Fibroblast of mammary gland (primary cell): ENCODE data around the gene SIRPD.

Experiments used
- DNase-seq: peaks from one replicate; pipeline ENCODE4 v3.0.0-alpha.2; 2010; ENCODE audit warnings: low read depth
- H3K4me3 ChIP-seq: 2 replicates; pipeline ENCODE4 v1.5.1; 2011; ENCODE audit warnings: low read depth, mild to moderate bottlenecking, low read length, moderate library complexity; ENCODE audit not compliant: control insufficient read depth
- CTCF ChIP-seq: conservative IDR thresholded peaks from 2 replicates; pipeline ENCODE4 v1.5.1; 2011; ENCODE audit warnings: low read depth, low read length, inconsistent platforms; ENCODE audit not compliant: control insufficient read depth, insufficient read depth

The SIRPD gene

GRCh38 chr20:1509237-1509636, 48.3 kb downstream of the SIRPD start:
- peak; percentile 48 for DNase-seq
- no peak overlapping the region for H3K4me3 ChIP-seq
- TF ChIP-seq CTCF, result peak; percentile 53

- TF ChIP-seq CTCF, result no peak
- H3K4me3 ChIP-seq, result no peak overlapping the region
- DNase-seq, result no peak
These were observed 48.9 kb downstream of the SIRPD start for GRCh38 chr20:1508574-1508973.

- DNase-seq, result no peak
- H3K4me3 ChIP-seq, result no peak overlapping the region
- no peak for TF ChIP-seq CTCF
These were observed 50.2 kb downstream of the SIRPD start for GRCh38 chr20:1507276-1507675.

- no peak for TF ChIP-seq CTCF
- DNase-seq, result no peak
- H3K4me3 ChIP-seq, result no peak overlapping the region
These were observed 51.6 kb downstream of the SIRPD start for GRCh38 chr20:1505871-1506270.

GRCh38 chr20:1505361-1505760, 52.1 kb downstream of the SIRPD start:
- peak; percentile 6 for DNase-seq
- no peak overlapping the region for H3K4me3 ChIP-seq
- no peak for TF ChIP-seq CTCF

GRCh38 chr20:1503564-1504227, 53.8 kb downstream of the SIRPD start:
- H3K4me3 ChIP-seq, result no peak overlapping the region
- peak; percentile 100 for TF ChIP-seq CTCF
- DNase-seq, result peak; percentile 92

GRCh38 chr20:1500496-1500895, 57.0 kb downstream of the SIRPD start:
- TF ChIP-seq CTCF, result no peak
- H3K4me3 ChIP-seq, result no peak overlapping the region
- DNase-seq, result no peak
